ENCODE data around the gene PILRA. TPM values are rescaled to one million over a fixed set of nuclear protein-coding genes. Genes with fewer than 3 reads are reported as not detected.

Gene PILRA
- total RNA-seq, 1 donor from 2014 or later, result 0.68 TPM

DNA sequence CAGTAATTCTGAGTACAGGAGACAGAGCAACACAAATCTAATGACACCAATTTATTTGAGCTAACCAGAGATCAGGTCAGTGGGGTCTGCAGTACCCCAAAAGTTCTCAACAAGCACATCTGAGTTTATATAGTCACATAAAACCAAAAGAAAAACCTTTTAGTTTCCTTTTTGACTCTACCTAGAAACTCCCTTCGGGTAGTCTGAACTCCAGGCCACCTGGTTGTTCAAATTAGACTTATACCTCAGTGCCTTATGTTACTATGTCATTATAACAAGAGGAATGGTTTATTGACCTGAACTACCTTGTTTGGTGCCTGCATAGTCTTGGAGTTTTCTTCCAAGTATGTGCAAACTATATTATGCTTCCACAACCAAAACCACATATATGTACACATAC is 40.6 kb downstream of the PILRA start:
- no peak for DNase-seq

GRCh38 chr7:100415448-100415847 is 42.2 kb downstream of the PILRA start:
- no peak for DNase-seq

GRCh38 chr7:100418930-100419659 is 45.8 kb downstream of the PILRA start:
- no peak for DNase-seq

DNA sequence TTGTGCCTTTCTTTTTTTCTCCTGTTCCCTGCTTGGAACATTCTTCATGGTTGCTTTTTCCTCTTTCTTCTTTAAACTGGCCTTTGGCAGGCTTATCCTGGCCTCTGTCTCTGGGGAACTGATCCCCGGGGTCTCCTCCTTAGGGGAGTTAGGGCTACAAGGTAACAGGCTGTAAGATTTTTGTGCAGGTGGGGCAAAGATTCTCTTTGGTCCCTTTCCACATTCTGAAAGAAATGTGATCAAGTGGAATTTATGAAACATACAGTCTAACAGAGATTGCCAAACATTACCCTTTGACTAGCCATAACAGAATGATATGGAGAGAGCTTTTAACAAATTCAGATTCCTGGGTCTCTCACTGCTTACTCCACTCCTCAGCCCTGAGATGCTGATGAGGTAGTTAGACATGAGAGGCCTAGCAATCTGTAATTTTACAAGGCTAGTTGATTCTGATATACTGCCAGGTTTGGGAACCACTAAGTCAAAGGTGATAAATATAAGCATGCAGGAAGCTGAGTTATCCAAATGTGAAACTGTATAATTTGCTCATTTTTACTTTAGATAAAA is 46.5 kb downstream of the PILRA start:
- no peak for DNase-seq

GRCh38 chr7:100423315-100423714 is 50.0 kb downstream of the PILRA start:
- no peak for DNase-seq

GRCh38 chr7:100425347-100425746 is 52.1 kb downstream of the PILRA start:
- no peak for DNase-seq

DNA sequence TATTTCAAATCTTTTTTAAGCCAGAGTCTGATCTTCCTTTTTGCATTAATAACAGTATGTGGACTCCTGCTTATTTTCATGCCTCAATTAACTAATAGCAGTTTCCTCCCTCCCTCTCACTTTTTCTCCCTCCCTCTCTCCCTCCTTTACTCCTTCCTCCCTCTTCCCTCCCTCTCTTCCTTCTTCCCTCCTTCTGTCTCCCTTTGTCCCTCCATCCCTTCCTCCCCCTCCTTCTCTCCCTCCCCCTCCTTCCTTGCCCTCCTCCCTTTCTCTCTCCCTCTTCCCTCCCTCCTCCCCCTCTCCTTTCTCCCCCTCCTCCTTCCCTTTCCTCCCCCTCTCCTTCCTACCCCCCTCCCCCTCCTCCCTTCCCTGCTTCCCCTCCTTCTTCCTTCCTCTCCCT is 53.2 kb downstream of the PILRA start:
- no peak for DNase-seq

- DNase-seq, result no peak
Observed at GRCh38 chr7:100427762-100428198, 54.5 kb downstream of the PILRA start.

- DNase-seq, result peak; percentile 97
Observed at GRCh38 chr7:100428199-100428966, 55.1 kb downstream of the PILRA start, which contains the start of gene ZCWPW1. TSS of gene ZCWPW1 (minus strand) at chr7:100428703. CDS start at chr7:100420649, 8,054 bp downstream.

DNA sequence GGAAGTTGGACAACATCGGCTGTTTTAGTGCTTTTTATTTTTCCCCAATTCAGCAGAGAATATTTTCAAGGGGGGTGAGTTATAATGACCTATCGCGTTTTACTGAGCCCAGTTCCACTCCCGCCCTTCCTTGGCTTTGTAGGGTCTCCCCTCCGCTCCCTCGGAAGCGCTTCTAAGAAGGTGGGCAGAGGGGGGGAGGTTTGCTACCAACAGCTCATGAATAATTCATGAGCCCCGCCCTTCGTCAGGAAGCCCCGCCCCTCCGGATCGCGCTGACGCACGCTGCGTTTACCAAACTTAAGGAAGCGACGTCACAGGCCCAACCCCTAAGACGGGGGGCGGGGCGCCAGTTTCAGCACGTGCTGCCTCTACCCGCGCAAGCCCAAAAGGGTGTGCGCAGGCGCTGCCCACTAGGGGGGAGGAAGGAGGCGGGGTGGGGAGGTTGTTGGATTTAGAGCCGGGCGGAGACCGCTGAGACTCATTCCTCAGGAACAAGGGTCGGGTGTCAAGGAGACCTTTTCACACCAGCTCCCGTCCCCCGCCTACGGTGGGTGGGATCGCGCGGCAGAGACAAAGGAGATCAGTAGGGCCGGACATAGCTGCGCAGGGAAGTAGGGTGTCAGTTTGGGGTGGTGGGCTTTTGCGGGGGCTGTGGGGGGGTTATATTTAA is 55.8 kb downstream of the PILRA start:
- peak; percentile 100 for DNase-seq

DNA sequence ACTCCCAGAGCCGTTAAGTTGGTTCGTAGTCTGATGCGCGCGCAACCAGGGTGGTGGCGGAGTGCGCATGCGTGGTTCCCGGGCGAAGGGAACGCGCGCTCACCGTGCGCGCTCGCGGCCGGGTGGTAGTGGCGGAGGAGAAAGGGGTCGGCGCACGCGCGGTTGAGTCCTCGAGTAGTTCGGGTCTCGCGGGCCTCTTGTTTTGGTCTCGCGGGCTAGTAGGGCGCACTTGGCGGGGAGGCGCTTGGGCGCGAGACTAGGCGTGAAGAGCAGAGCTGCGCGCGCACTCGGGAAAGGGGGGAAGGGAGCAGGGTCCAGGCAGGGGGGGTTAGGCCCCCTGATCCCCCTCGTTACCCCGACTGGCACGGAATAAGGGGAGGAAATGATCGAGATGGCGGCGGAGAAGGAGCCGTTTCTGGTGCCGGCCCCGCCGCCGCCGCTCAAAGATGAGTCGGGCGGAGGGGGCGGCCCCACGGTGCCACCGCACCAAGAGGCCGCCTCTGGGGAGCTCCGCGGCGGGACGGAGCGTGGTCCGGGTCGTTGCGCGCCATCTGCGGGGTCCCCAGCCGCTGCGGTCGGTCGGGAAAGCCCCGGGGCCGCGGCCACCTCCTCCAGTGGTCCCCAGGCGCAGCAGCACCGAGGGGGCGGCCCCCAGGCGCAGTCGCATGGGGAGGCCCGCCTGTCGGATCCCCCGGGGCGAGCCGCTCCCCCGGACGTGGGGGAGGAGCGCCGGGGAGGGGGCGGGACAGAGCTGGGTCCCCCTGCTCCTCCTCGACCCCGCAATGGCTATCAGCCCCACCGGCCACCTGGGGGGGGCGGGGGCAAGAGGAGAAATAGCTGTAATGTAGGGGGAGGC is 56.6 kb downstream of the PILRA start, which contains the start of gene MEPCE:
Gene MEPCE (plus strand): TSS at position 195 of the 856 bp plus-strand sequence. CDS start 188 bp downstream, at position 383.
- DNase-seq, result peak; percentile 97

GRCh38 chr7:100430493-100431285 is 57.4 kb downstream of the PILRA start:
- DNase-seq, result peak; percentile 33

DNA sequence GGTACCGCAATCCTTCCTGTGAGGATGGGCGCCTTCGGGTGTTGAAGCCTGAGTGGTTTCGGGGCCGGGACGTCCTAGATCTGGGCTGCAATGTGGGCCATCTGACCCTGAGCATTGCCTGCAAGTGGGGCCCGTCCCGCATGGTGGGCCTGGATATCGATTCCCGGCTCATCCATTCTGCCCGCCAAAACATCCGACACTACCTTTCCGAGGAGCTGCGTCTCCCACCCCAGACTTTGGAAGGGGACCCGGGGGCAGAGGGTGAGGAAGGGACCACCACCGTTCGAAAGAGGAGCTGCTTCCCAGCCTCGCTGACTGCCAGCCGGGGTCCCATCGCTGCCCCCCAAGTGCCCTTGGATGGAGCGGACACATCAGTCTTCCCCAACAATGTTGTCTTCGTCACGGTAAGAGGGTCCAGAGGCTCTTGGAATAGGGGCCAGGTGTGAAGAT is 58.0 kb downstream of the PILRA start:
- DNase-seq, result no peak

- DNase-seq, result no peak
Observed at GRCh38 chr7:100432053-100432452, 58.8 kb downstream of the PILRA start.

DNA sequence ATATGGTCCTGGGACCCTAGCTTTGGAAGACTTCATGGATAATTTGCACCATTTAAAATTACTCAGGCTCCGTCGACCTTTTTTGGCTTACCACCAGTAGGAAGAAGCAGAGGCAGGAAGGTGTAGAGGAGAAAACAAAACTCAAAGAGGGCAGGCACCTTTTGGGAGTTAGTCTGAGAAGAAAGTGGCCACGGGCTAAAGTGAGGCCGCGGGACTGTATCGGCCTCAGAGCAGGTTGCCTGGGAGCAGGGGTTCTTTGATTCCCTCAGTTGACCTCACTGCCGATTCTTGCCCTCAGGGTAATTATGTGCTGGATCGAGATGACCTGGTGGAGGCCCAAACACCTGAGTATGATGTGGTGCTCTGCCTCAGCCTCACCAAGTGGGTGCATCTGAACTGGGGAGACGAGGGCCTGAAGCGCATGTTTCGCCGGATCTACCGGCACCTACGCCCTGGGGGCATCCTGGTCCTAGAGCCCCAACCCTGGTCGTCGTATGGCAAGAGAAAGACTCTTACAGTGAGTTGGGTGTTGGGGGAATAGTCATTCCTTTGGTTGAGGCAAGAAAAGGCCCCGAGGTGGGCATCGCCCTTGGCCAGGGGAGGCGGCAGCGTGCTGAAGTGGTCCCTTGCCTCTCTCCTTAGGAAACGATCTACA is 59.5 kb downstream of the PILRA start:
- DNase-seq, result no peak

GRCh38 chr7:100433276-100433591 is 59.9 kb downstream of the PILRA start:
- DNase-seq, result no peak

DNA sequence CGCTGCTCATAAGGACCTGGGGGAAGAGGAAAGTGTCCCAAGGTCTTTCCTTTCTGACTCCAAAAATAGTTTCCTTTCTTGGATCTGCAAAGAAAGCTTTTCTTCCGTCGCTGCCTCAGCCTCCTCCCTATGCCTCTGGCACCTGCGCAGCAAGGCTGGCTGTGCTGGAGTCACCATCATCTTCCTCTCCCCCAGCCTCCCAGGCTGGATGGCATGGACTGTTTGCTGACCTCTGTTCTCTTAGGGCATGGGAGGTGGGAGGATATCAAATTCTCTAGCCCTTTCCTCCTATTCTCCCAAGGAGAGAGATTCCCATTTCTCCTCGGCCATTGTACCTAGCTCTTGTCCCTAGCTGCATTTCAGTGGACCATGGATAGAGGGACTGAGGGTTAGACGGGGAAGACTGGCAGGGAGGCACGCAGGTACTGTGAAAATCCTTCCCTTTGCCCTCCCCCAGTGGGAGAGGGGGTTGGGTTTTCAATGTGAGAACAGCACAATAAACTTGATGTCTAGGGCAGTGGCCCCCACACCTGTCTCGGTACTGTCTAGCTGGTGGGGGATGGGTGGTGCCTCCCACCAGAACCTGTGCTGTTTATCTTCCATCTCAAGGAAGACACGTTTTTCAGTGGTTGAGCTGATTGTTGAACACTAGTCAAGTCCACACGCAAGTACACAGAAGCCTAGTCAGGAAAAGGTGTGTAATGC is 60.5 kb downstream of the PILRA start:
- DNase-seq, result no peak

DNA sequence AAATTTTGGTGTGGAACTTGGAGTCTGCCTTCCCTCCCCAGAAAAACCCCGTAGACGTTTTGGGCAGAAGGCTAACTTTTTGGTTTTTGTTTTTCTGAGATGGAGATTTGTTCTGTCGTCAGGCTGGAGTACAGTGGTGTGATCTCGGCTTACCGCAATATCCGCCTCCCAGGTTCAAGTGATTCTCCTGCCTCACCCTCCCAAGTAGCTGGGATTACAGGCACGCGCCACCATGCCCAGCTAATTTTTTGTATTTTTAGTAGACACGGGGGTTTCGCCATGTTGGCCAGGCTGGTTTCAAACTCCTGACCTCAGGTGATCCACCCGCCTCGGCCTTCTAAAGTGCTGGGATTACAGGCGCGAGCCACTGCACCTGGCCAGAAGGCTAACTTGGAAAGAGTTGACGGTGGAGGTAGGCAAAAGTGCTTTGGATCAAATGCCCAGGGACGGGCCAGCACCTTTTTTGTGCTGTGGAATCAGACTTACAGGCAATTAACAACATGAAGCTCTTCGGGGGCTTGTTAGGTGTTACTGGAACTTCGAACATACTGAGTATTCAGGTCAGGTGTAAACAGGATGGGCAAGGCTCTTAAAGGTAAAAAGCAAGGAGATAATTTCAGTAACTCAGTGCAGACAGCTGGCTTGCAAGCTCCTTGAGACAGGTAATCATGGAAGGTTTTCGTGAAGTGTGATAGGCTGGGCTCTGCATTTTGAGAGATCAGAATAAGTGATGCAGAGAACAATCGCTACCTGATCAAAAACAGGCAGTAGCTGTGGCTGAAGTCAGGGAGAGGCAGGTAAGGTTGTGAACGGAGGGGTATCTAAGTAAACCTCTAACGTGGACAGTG is 61.2 kb downstream of the PILRA start:
- DNase-seq, result no peak
